ENCODE measurements around the gene PJA1.

Gene PJA1

DNA sequence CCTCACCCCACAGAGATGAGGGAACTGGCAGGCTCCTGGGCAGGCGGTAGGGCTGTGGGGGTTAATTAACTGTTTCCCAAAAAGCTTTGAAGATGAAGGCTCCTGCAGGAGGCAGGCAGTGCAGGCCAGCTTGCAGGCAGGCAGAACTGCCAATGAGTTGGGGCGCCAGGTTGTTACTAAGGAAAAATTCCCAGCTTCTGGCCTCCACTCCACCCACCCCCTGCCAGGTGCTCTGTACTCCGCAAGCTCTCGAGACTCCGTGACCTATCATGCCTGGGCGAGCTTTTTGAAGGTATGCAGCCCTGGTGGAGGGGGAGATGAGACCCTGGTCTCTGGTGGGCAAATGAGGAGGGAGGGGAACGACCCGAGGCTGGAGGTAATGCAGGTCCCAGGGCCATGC lies 41.8 kb downstream of the PJA1 start:
- H3K4me3 ChIP-seq (ENCODE audit: low read depth, low read length) = no peak overlapping the region
- DNase-seq (ENCODE audit: low read depth) = no peak

DNA sequence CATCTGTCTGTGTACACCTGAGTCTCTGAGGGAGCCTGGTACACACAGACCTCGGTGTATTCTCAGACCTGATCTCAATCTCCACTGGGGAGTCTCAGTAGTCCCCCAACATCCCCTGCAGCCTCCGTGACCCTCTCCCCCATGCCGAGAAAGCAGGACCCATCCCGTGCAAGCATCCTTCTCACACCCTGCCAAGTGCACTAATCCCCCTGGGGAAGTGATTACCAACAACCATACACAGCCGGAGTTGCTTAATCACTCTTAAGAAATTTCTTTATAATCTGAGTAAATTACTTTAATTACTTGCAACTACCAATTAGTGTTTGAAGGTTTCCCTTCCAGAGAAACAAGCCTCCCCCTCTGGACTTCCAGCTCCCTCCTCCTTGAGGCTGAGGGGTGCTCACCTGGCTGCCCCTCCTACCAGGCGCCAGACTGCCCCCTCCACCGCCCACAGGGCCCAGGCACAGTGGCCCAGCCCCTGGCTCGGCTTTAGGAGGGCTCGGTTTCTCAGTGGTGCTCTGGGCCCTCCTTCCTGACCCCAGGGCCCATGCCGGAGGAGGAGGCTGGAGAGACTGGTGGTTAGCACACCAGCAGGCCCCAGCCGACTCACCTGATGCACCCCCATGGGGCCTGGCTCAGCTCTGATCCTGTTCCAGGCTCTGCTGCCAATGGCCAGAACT lies 43.8 kb downstream of the PJA1 start:
- no peak for DNase-seq (ENCODE audit: low read depth)
- no peak overlapping the region for H3K4me3 ChIP-seq (ENCODE audit: low read depth, low read length)

DNA sequence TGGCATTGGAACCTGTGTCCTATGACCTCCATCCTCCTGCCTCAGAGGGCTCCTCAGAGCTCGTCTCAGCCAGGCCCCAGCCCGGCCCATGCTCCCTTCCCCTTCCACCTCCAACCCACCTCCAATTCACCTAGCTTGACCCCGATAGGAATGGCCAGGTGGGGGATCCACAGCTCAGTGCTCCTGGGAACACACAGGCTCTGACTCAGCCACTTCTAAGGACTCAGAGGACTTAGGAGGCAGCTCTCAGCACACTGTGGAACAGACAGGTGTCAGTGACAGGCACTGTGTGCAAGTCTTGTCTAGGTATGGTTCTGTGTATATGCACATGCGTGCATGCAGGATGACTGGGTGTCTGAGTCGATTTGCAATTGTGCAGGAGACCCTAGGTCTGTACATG lies 44.8 kb downstream of the PJA1 start:
- DNase-seq (ENCODE audit: low read depth) = no peak
- no peak overlapping the region for H3K4me3 ChIP-seq (ENCODE audit: low read depth, low read length)

DNA sequence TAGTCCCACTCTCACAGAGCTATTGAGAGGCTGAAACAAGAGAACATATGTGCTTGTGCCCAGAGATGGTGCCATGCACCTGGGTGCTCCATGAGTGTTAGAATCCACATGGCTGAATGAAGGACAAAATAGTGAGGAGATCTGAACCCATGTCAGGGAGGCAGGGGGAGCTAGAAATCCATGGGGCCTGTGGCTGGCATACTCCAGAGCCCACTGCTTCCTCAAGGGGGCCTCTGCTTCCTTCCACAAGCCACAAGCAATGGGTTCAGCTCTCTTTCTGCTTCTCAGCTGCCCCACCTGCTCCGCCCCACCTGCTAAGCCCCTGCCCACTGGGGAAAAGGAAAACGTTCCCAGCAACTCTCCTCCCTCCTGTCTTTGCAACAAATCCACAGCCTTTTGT lies 46.1 kb downstream of the PJA1 start:
- H3K4me3 ChIP-seq (ENCODE audit: low read depth, low read length) = no peak overlapping the region
- DNase-seq (ENCODE audit: low read depth) = no peak

DNA sequence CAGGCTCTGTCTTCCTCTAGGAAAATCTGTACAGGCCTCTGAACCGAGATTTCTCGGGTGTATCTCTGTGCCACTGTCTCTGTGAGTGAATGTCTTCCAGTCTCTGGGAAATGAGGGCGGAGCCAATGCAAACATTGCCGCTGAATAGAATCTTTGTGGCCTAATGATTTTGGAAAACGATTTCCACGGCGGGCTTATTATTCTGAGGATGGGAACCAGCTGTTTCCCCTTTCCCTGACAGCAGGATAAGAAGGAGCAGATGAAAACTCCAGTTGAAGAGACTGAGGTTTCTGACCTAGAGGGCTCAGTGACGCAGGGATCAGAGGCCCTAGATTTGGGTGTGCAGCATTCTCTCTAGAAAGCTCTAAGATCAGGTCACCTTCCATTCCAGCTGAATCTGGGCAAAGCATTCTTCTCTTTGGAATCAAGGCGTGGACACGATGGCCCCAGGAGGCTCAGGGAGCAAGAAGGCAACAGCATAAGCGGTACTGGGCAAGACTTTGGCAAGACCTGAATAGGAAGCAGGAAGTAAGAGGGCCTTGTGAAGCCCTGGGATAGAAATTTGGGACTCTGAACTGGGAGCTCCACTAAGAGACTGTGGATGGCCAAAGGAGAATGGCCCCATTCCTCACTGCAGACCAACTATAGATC lies 47.3 kb downstream of the PJA1 start:
- no peak overlapping the region for H3K4me3 ChIP-seq (ENCODE audit: low read depth, low read length)
- no peak for DNase-seq (ENCODE audit: low read depth)

DNA sequence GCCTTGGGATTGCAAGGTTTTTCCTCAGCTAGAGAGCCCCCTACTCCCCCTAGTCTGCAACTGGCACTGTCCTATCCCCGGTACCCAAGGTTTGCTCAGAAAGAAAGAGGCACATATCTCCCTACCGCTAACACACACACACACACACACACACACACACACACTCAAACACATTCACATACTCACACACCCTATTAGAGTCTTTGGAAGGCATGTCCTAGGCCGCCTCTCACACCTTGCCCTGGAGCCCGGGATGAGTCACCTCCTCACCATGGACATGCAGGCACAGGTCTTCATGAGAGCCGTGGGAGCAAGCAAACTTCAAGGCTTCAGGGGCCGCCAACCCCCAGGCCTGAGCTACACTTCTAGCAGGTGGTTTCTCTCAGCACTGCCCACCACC lies 49.2 kb downstream of the PJA1 start:
- DNase-seq (ENCODE audit: low read depth) = no peak
- no peak overlapping the region for H3K4me3 ChIP-seq (ENCODE audit: low read depth, low read length)

DNA sequence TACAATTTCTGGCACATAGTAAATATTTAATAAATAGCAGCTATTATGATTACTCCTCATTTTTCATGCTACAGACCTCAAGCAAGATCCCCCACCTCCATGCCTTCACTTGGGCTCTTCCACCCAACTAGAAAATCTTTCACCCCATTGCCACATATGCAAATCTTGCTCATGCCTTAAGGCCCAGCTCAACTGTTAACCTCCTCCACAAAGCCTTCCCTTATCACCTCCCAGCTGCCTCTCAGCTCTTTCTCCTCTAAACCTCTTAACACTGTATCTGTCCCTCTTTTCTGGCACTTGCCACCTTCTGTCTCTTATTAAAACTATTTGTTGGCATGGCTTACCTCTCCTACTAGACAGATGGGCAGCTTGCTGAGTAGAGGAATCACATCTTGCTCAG lies 51.5 kb downstream of the PJA1 start:
- H3K4me3 ChIP-seq (ENCODE audit: low read depth, low read length) = no peak overlapping the region
- no peak for DNase-seq (ENCODE audit: low read depth)
